Measurements from ENCODE around the gene LCTL. TPM values are rescaled to one million over a fixed set of nuclear protein-coding genes. Genes with fewer than 3 reads are reported as not detected.

LCTL gene
- total and polyA plus RNA-seq, 10 donors, result not detected

GRCh38 chr15:66599536-66600239 lies 33.9 kb upstream of the LCTL start:
- DNase-seq, result no peak
- TF ChIP-seq CTCF (IDR thresholded peaks at IDR 0.05 in 8 of 11, conservative IDR thresholded peaks at IDR 0.05 in 3 of 11) (no peak), POLR2A (IDR thresholded peaks at IDR 0.05) (no peak), POLR2AphosphoS5 (IDR thresholded peaks at IDR 0.05) (no peak)
- 79 to 94% (median 86%) methylated on average over 11 to 13 of the region's 13 CpGs for WGBS, 5 donors
- Histone ChIP-seq H3K27ac (no peak overlapping the region), H3K4me1 (peaks cover 0 to 6% (median 0%) of the 10 kb centered on the region in 6 donors), H3K9me3 (no peaks in the 10 kb centered on the region), H3K36me3 (no peaks in the 10 kb centered on the region), H3K27me3 (replicated peaks in 1 of 7) (peaks cover 0 to 25% (median 0%) of the 10 kb centered on the region in 7 donors), H3K4me3 (no peak overlapping the region)
- intact Hi-C loops (cut with DNase I; ENCODE audit: low total_unique reads), result loop anchor here (5.0 kb wide), 2 partner anchors 173 to 248 kb away; no protein-coding TSS in a partner anchor

GRCh38 chr15:66598095-66598815 lies 32.5 kb upstream of the LCTL start:
- DNase-seq, result no peak
- intact Hi-C loops (cut with DNase I; ENCODE audit: low total_unique reads), result no loop called here

GRCh38 chr15:66595931-66596545 lies 30.2 kb upstream of the LCTL start:
- Histone ChIP-seq H3K27ac (no peak overlapping the region), H3K9me3 (no peaks in the 10 kb centered on the region), H3K4me3 (no peak overlapping the region), H3K27me3 (replicated peaks in 1 of 7) (peaks cover 0 to 4% (median 0%) of the 10 kb centered on the region in 7 donors), H3K36me3 (no peaks in the 10 kb centered on the region), H3K4me1 (no peaks in the 10 kb centered on the region)
- intact Hi-C loops (cut with DNase I; ENCODE audit: low total_unique reads), result no loop called here
- WGBS, 5 donors, result 86 to 91% (median 89%) methylated on average over 8 of the region's 8 CpGs
- no peak for DNase-seq
- no peak for TF ChIP-seq POLR2AphosphoS5 (IDR thresholded peaks at IDR 0.05)
- no peak for TF ChIP-seq CTCF (IDR thresholded peaks at IDR 0.05 in 8 of 11, conservative IDR thresholded peaks at IDR 0.05 in 3 of 11)
- TF ChIP-seq POLR2A (IDR thresholded peaks at IDR 0.05), result no peak

More at GRCh38 chr15:66598095-66598815, 32.5 kb upstream of the LCTL start:
- peaks cover 0 to 11% (median 0%) of the 10 kb centered on the region in 7 donors for H3K27me3 ChIP-seq (replicated peaks in 1 of 7)
- peaks cover 0 to under 1% (median 0%) of the 10 kb centered on the region in 6 donors for H3K4me1 ChIP-seq
- TF ChIP-seq POLR2AphosphoS5 (IDR thresholded peaks at IDR 0.05), result no peak
- no peak for TF ChIP-seq CTCF (IDR thresholded peaks at IDR 0.05 in 8 of 11, conservative IDR thresholded peaks at IDR 0.05 in 3 of 11)
- no peak for TF ChIP-seq POLR2A (IDR thresholded peaks at IDR 0.05)
- no peak overlapping the region for H3K4me3 ChIP-seq
- no peak overlapping the region for H3K27ac ChIP-seq
- no peaks in the 10 kb centered on the region for H3K9me3 ChIP-seq
- 60 to 74% (median 68%) methylated on average over 14 of the region's 14 CpGs for WGBS, 5 donors
- no peaks in the 10 kb centered on the region for H3K36me3 ChIP-seq

GRCh38 chr15:66595332-66595731 lies 29.5 kb upstream of the LCTL start:
- Histone ChIP-seq H3K4me3 (no peak overlapping the region), H3K27ac (no peak overlapping the region), H3K4me1 (no peaks in the 10 kb centered on the region), H3K36me3 (no peaks in the 10 kb centered on the region), H3K27me3 (replicated peaks in 1 of 7) (peaks cover 0 to 4% (median 0%) of the 10 kb centered on the region in 7 donors), H3K9me3 (no peaks in the 10 kb centered on the region)
- DNase-seq, result no peak
- TF ChIP-seq CTCF (IDR thresholded peaks at IDR 0.05 in 8 of 11, conservative IDR thresholded peaks at IDR 0.05 in 3 of 11), result no peak
- no peak for TF ChIP-seq POLR2A (IDR thresholded peaks at IDR 0.05)
- TF ChIP-seq POLR2AphosphoS5 (IDR thresholded peaks at IDR 0.05), result no peak
- intact Hi-C loops (cut with DNase I; ENCODE audit: low total_unique reads), result no loop called here
